Measurements from ENCODE around the gene KCNK13. TPM values are rescaled to one million over a fixed set of nuclear protein-coding genes. Genes with fewer than 3 reads are reported as not detected.
"Not testable (repeated sequence)": the region's sequence is repeated elsewhere in the genome, so short reads cannot be mapped to it uniquely, and the experiment has no call there.

KCNK13 gene
- total and polyA plus RNA-seq, 9 donors: 0.21 to 0.70 (median 0.33) TPM

DNA sequence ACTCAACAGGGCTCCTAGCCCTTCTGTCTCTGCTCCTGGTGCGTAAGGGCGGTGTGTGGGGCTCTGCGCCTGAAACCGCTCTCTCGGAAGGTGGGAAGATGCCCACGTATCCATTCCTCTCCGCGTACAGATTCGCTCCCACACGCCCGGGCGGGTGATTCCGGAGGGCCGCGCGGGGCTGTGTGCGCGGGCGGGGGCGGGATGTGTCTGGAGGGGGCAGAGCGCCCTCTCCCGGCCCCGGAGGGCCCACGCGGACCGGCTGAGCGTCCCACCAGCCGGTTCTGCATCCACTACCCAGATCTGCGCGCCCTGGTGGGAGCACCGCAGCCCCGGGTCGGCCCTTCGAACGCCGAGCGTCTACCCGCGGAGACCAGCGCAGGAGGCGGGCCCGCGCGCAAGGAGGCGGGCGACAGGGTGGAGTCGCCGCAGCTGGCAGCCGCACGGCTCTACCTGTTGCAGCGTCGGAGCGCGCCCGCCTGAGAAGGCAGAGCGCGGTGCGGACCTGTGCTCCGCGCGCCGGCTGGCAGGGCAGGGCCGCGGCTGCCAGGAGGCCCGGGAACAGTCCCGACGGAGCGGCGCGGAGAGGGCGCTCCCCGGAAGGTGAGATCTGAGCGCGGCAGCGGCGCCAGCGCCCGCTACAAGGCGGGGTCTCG lies 1.4 kb upstream of the KCNK13 start:
- WGBS (ENCODE audit: insufficient coverage): under 1% methylated on average over 77 of the region's 80 CpGs
- Histone ChIP-seq H3K36me3 (ENCODE audit: control insufficient read depth, insufficient read depth, low read length) (no peaks in the 10 kb centered on the region), H3K4me1 (ENCODE audit: control insufficient read depth, insufficient read depth, low read length) (peaks cover 23% of the 10 kb centered on the region), H3K27ac (ENCODE audit: low read length) (no peak overlapping the region), H3K27me3 (ENCODE audit: control insufficient read depth, insufficient read depth, low read length) (peaks cover 61% of the 10 kb centered on the region), H3K9me3 (replicated peaks; ENCODE audit: control insufficient read depth, low read depth, low read length) (no peaks in the 10 kb centered on the region), H3K4me3 (ENCODE audit: low read length) (peak overlapping the region; percentile 34)
- DNase-seq: peak; percentile 43

DNA sequence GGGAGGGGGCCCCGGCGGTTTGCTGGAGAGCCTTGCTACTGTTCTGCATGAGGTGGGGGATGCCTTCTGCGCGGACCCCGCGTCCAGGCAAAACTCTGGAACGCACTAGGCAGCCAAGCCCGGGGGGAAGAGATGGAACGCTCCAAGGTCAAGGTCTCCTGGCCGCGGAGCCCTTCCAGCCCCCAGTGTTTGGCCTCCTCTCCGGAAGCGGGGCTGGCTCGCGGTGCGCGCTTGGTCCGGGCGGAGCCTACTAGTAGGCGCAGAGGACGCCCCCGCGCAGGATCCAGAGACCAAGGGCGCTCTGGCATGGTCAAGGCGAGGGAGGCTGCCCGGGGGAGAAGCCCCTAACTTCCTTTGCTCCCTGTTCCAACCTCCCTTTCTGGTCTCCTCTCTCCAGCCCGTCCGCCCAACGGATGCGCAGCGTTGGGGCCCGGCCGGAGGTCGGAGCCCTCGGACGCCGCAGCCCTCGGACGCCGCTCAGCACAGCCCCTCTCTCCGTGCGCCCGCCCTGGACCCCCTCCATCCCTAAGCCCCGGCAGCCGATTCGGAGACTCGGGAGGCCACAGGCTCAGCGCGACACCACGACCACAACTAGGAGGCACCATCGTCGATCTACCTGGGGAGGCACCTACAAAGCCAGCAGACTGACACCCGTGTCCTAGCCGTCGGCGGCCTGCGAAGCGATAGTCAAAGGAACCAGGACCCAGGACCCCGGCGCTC lies 669 bp upstream of the KCNK13 start:
- no peaks in the 10 kb centered on the region for H3K36me3 ChIP-seq (ENCODE audit: control insufficient read depth, insufficient read depth, low read length)
- H3K4me3 ChIP-seq (ENCODE audit: low read length): peak overlapping the region; percentile 34
- H3K27ac ChIP-seq (ENCODE audit: low read length): no peak overlapping the region
- WGBS (ENCODE audit: insufficient coverage): under 1% methylated on average over 56 of the region's 60 CpGs
- peak; percentile 1 for DNase-seq
- H3K27me3 ChIP-seq (ENCODE audit: control insufficient read depth, insufficient read depth, low read length): peaks cover 67% of the 10 kb centered on the region
- H3K9me3 ChIP-seq (replicated peaks; ENCODE audit: control insufficient read depth, low read depth, low read length): no peaks in the 10 kb centered on the region
- H3K4me1 ChIP-seq (ENCODE audit: control insufficient read depth, insufficient read depth, low read length): peaks cover 23% of the 10 kb centered on the region

GRCh38 chr14:90062127-90062794 lies 467 bp downstream of the KCNK13 start:
- DNase-seq: peak; percentile 11
- Histone ChIP-seq H3K4me3 (ENCODE audit: low read length) (peak overlapping the region; percentile 5), H3K4me1 (ENCODE audit: control insufficient read depth, insufficient read depth, low read length) (peaks cover 23% of the 10 kb centered on the region), H3K27ac (ENCODE audit: low read length) (no peak overlapping the region), H3K9me3 (replicated peaks; ENCODE audit: control insufficient read depth, low read depth, low read length) (no peaks in the 10 kb centered on the region), H3K36me3 (ENCODE audit: control insufficient read depth, insufficient read depth, low read length) (no peaks in the 10 kb centered on the region), H3K27me3 (ENCODE audit: control insufficient read depth, insufficient read depth, low read length) (peaks cover 70% of the 10 kb centered on the region)
- WGBS (ENCODE audit: insufficient coverage): under 1% methylated on average over 63 of the region's 63 CpGs

- H3K27me3 ChIP-seq (ENCODE audit: control insufficient read depth, insufficient read depth, low read length): peaks cover 72% of the 10 kb centered on the region
- H3K27ac ChIP-seq (ENCODE audit: low read length): no peak overlapping the region
- H3K4me1 ChIP-seq (ENCODE audit: control insufficient read depth, insufficient read depth, low read length): peaks cover 23% of the 10 kb centered on the region
- no peak overlapping the region for H3K4me3 ChIP-seq (ENCODE audit: low read length)
- WGBS (ENCODE audit: insufficient coverage): 25% methylated on average over 9 of the region's 11 CpGs
- peak; percentile 30 for DNase-seq
- H3K36me3 ChIP-seq (ENCODE audit: control insufficient read depth, insufficient read depth, low read length): no peaks in the 10 kb centered on the region
- H3K9me3 ChIP-seq (replicated peaks; ENCODE audit: control insufficient read depth, low read depth, low read length): no peaks in the 10 kb centered on the region
Observed at GRCh38 chr14:90062822-90063539, 1.2 kb downstream of the KCNK13 start.

DNA sequence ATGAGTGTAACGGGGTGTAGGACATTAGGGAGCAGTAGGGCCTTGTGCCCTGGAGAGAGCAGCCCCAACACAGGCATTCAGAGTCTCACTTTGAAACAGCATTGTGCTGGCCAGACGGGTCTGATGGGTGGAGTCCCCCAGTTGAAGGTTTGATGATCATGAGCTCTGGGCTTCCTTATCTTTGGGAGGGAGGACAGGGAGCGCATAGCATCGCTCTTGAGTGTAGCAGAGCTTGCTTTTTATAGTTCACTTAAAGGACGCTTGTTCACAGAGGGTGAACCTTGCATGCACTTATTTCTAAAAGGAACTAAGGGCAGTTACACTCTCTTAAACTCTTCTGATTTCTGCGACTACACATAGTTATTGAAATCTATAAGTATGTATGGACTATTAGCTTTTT lies 10.6 kb downstream of the KCNK13 start:
- no CpG with 5 or more reads among the region's 6 CpGs for WGBS (ENCODE audit: insufficient coverage)
- Histone ChIP-seq H3K36me3 (ENCODE audit: control insufficient read depth, insufficient read depth, low read length) (no peaks in the 10 kb centered on the region), H3K4me1 (ENCODE audit: control insufficient read depth, insufficient read depth, low read length) (no peaks in the 10 kb centered on the region), H3K27ac (ENCODE audit: low read length) (no peak overlapping the region), H3K4me3 (ENCODE audit: low read length) (no peak overlapping the region), H3K9me3 (replicated peaks; ENCODE audit: control insufficient read depth, low read depth, low read length) (no peaks in the 10 kb centered on the region), H3K27me3 (ENCODE audit: control insufficient read depth, insufficient read depth, low read length) (peaks cover 17% of the 10 kb centered on the region)
- DNase-seq: no peak

DNA sequence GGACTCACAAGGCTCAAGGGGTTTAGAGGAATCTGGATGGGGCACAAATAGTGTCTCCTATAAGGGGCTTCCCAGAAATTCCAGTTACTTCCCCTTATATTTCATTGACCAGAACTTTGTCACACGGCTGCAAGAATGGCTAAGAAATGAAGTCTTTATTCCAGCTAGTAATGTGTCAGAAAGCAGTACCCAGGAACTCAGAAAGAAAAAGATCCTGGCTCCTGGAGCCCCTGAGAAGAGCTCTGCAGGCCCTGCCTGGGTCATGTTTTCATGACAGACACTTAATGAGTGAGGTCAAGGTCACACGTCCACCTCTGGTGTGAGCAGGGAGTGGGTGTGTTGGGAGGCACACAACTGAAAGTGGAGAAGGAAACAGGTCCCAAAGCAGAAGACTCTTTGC lies 17.8 kb downstream of the KCNK13 start:
- Histone ChIP-seq H3K36me3 (ENCODE audit: control insufficient read depth, insufficient read depth, low read length) (no peaks in the 10 kb centered on the region), H3K27ac (ENCODE audit: low read length) (no peak overlapping the region), H3K27me3 (ENCODE audit: control insufficient read depth, insufficient read depth, low read length) (no peaks in the 10 kb centered on the region), H3K4me1 (ENCODE audit: control insufficient read depth, insufficient read depth, low read length) (no peaks in the 10 kb centered on the region), H3K9me3 (replicated peaks; ENCODE audit: control insufficient read depth, low read depth, low read length) (no peaks in the 10 kb centered on the region), H3K4me3 (ENCODE audit: low read length) (no peak overlapping the region)
- WGBS (ENCODE audit: insufficient coverage): 22% methylated on average over 1 of the region's 2 CpGs
- no peak for DNase-seq

DNA sequence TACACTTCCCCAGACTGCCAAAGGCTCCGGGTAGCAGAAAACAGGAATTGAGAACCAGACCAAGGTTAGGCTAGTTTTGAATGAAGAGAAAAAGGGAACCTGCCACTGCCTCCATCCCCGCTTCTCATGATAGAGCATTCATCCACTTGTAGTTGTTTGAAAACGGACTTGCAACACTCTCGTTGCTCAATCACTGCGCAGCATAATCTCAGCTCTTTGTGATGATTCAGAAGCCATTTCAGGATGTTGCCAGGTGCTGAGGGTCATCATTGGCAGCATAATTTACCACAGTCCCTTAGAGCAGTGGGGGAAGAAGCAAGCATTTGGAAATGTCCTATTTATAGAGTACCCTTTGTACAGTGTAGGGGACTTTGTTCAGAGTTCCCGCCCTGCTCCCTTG lies 25.6 kb downstream of the KCNK13 start:
- H3K27me3 ChIP-seq (ENCODE audit: control insufficient read depth, insufficient read depth, low read length): no peaks in the 10 kb centered on the region
- no peak overlapping the region for H3K27ac ChIP-seq (ENCODE audit: low read length)
- no peaks in the 10 kb centered on the region for H3K36me3 ChIP-seq (ENCODE audit: control insufficient read depth, insufficient read depth, low read length)
- WGBS (ENCODE audit: insufficient coverage): 79% methylated on average over 3 of the region's 6 CpGs
- H3K4me3 ChIP-seq (ENCODE audit: low read length): no peak overlapping the region
- DNase-seq: peak; percentile 64
- no peaks in the 10 kb centered on the region for H3K9me3 ChIP-seq (replicated peaks; ENCODE audit: control insufficient read depth, low read depth, low read length)
- peaks cover 2% of the 10 kb centered on the region for H3K4me1 ChIP-seq (ENCODE audit: control insufficient read depth, insufficient read depth, low read length)

GRCh38 chr14:90088176-90088575 lies 26.4 kb downstream of the KCNK13 start:
- WGBS (ENCODE audit: insufficient coverage): no CpG with 5 or more reads among the region's 2 CpGs
- no peaks in the 10 kb centered on the region for H3K27me3 ChIP-seq (ENCODE audit: control insufficient read depth, insufficient read depth, low read length)
- DNase-seq: no peak
- H3K27ac ChIP-seq (ENCODE audit: low read length): no peak overlapping the region
- H3K4me1 ChIP-seq (ENCODE audit: control insufficient read depth, insufficient read depth, low read length): peaks cover 2% of the 10 kb centered on the region
- no peaks in the 10 kb centered on the region for H3K36me3 ChIP-seq (ENCODE audit: control insufficient read depth, insufficient read depth, low read length)
- no peak overlapping the region for H3K4me3 ChIP-seq (ENCODE audit: low read length)
- no peaks in the 10 kb centered on the region for H3K9me3 ChIP-seq (replicated peaks; ENCODE audit: control insufficient read depth, low read depth, low read length)

DNA sequence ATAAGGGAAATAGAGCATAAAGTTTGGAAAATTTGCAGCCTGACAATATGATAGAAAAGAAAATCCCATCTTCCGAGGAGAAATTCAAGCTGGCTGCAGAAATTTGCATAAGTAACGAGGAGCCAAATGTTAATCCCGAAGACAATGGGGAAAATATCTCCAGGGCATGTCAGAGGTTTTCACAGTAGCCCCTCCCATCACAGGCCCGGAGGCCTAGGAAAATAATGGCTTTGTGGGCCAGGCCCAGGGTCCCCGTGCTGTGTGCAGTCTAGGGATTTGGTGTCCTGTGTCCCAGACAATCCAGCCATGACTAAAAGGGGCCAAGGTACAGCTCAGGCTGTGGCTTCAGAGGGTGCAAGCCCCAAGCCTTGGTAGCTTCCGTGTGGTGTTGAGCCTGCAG lies 27.7 kb downstream of the KCNK13 start:
- DNase-seq; H3K4me1 ChIP-seq (ENCODE audit: control insufficient read depth, insufficient read depth, low read length); H3K36me3 ChIP-seq (ENCODE audit: control insufficient read depth, insufficient read depth, low read length); H3K9me3 ChIP-seq (replicated peaks; ENCODE audit: control insufficient read depth, low read depth, low read length); H3K27me3 ChIP-seq (ENCODE audit: control insufficient read depth, insufficient read depth, low read length); H3K27ac ChIP-seq (ENCODE audit: low read length); H3K4me3 ChIP-seq (ENCODE audit: low read length): not testable (repeated sequence)
- 56% methylated on average over 5 of the region's 6 CpGs for WGBS (ENCODE audit: insufficient coverage)

GRCh38 chr14:90091393-90091792 lies 29.6 kb downstream of the KCNK13 start:
- DNase-seq: peak; percentile 52
- H3K36me3 ChIP-seq (ENCODE audit: control insufficient read depth, insufficient read depth, low read length): no peaks in the 10 kb centered on the region
- WGBS (ENCODE audit: insufficient coverage): 14% methylated on average over 1 of the region's 1 CpG
- H3K27me3 ChIP-seq (ENCODE audit: control insufficient read depth, insufficient read depth, low read length): no peaks in the 10 kb centered on the region
- H3K4me3 ChIP-seq (ENCODE audit: low read length): no peak overlapping the region
- H3K4me1 ChIP-seq (ENCODE audit: control insufficient read depth, insufficient read depth, low read length): peaks cover 2% of the 10 kb centered on the region
- no peaks in the 10 kb centered on the region for H3K9me3 ChIP-seq (replicated peaks; ENCODE audit: control insufficient read depth, low read depth, low read length)
- H3K27ac ChIP-seq (ENCODE audit: low read length): no peak overlapping the region
